Naive B cell (primary cell): ENCODE data around the gene TEKT2. TPM values are rescaled to one million over a fixed set of nuclear protein-coding genes. Genes with fewer than 3 reads are reported as not detected.

Experiments used
- ATAC-seq, 2 donors: fragments of 150-1000 bp; cut with Tn5 transposase; 2 replicates each; pipeline ENCODE4 v1.10.0; 2021; ENCODE audit warnings: low read depth in 2 of 2, mild to moderate bottlenecking in 2 of 2, moderate library complexity in 2 of 2
- DNase-seq: peaks from one replicate; pipeline ENCODE4 v3.0.0; 2022
- H3K27ac Mint-ChIP-seq, 6 donors: one replicate each; pipeline ENCODE4 v1.8.0; 2020 to 2022; ENCODE audit warnings: mild to moderate bottlenecking in 6 of 6, mixed read lengths in 6 of 6, moderate library complexity in 5 of 6, inconsistent platforms in 2 of 6
- H3K27me3 Mint-ChIP-seq, 3 donors: one replicate each; pipeline ENCODE4 v1.8.0; 2021 to 2022; ENCODE audit warnings: mixed read lengths in 3 of 3, mild to moderate bottlenecking in 1 of 3
- H3K36me3 Mint-ChIP-seq, 2 donors: one replicate each; pipeline ENCODE4 v1.8.0; 2020 to 2022; ENCODE audit warnings: mixed read lengths in 2 of 2, inconsistent platforms in 1 of 2, mild to moderate bottlenecking in 1 of 2
- H3K4me1 Mint-ChIP-seq, 3 donors: one replicate each; pipeline ENCODE4 v1.8.0; 2020 to 2022; ENCODE audit warnings: mixed read lengths in 3 of 3, inconsistent platforms in 1 of 3, mild to moderate bottlenecking in 1 of 3, moderate library complexity in 1 of 3
- H3K4me3 Mint-ChIP-seq, 8 donors: one replicate each; pipeline ENCODE4 v1.8.0; 2020 to 2022; ENCODE audit warnings: mild to moderate bottlenecking in 8 of 8, mixed read lengths in 8 of 8, moderate library complexity in 8 of 8, inconsistent platforms in 2 of 8
- H3K9me3 Mint-ChIP-seq, 7 donors: one replicate each; pipeline ENCODE4 v1.8.0; 2020 to 2022; ENCODE audit warnings: mixed read lengths in 7 of 7, mild to moderate bottlenecking in 5 of 7, inconsistent platforms in 2 of 7, moderate library complexity in 1 of 7
- polyA plus RNA-seq, 6 donors: library from polyadenylated mRNA; unstranded; fragments of 300-500 nt; fragmentation: Illumina TruSeq; gene quantifications; one replicate each; pipeline ENCODE4 v1.2.3, GENCODE V29; 2021; ENCODE audit warnings: low read depth in 6 of 6

TEKT2 gene
- polyA plus RNA-seq, 6 donors from 2014 or later, result not detected

DNA sequence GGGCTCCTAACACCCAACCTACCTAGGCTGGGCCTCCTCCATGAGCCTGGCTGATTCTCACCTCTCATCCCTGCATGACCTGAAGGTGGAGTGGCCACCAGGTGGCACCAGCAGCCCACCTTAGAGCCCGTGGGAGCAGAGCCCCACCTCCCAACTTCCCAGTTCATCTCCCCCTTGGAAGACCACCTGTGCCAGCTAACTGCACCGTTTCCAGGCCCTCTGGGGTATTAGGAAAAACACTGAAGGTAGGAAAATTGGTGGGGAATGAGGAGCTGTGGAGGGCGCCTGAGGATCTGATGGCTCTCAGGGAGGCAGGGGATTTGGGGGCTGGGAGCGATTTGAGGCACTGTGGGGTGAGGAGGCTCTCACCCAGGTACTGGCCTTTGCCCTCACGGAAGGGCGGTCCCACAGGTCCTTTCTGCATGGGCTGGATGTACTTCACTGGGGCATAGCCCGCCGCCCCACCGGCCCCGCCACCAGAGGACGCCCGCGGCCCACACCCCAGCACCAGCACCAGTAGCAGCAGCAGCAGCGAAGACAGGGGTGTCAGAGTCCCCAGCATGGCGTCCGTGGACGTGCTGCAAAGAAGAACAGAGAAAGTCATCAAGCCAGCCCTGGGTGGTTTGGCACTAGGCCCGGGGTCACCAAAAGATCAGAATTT, 15.9 kb downstream of the TEKT2 start:
- no peak overlapping the region for H3K4me3 Mint-ChIP-seq

DNA sequence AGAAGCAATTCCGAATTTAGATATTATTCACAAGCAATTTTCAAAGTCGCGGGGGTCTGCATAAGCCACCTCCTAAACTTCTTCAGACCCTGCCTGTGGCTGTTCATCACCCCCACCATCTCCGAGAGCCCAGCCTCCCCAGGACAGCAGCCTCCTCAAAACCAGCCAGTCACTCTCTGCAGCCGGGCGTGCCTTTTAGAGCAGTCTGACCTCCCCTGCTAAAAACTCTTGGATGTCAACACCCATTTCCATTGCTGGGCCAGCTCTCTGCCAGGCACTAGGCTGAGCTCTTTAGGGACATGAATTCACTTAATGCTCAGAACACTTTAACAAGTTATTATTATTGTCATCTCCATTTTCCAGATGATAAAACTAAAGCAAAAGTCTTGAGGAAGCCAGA, 16.5 kb downstream of the TEKT2 start:
- Mint-ChIP-seq H3K9me3 (no peaks in the 10 kb centered on the region), H3K4me1 (peaks cover 0 to 6% (median 0%) of the 10 kb centered on the region in 3 donors), H3K27me3 (no peaks in the 10 kb centered on the region), H3K27ac (no peak overlapping the region), H3K4me3 (no peak overlapping the region), H3K36me3 (no peaks in the 10 kb centered on the region)
- DNase-seq (no peak), ATAC-seq (no peak)

More for the DNA sequence above, 15.9 kb downstream of the TEKT2 start:
- ATAC-seq, result peak; percentile 88 to 89
- Mint-ChIP-seq H3K4me1 (peaks cover 0 to 6% (median 0%) of the 10 kb centered on the region in 3 donors), H3K9me3 (no peaks in the 10 kb centered on the region), H3K27me3 (no peaks in the 10 kb centered on the region), H3K36me3 (no peaks in the 10 kb centered on the region), H3K27ac (peak overlapping the region in 3 of 6 donors; percentile 19 to 53 (median 20))
- peak; percentile 67 for DNase-seq

DNA sequence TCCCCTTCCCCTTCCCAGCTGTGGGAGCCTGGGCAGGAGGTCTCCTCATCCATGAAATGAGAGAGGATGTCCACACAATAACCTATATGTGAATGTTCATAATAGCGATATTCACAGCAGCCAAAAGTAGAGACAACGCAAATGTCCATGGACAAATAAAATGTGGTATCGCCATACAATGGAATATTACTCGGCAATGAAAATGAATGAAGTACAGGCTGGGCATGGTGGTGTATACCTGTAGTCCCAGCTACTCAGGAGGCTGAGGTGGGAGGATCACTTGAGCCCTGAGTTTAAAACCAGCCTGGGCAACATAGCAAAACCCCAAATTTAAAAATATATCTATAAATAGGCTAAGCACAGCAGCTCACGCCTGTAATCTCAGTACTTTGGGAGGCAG, 17.7 kb downstream of the TEKT2 start:
- Mint-ChIP-seq H3K27me3 (no peaks in the 10 kb centered on the region), H3K9me3 (no peaks in the 10 kb centered on the region), H3K4me3 (no peak overlapping the region), H3K36me3 (no peaks in the 10 kb centered on the region), H3K4me1 (peaks cover 0 to 6% (median 0%) of the 10 kb centered on the region in 3 donors), H3K27ac (peak overlapping the region in 1 of 6 donors; percentile 47)
- ATAC-seq, result no peak
- no peak for DNase-seq

DNA sequence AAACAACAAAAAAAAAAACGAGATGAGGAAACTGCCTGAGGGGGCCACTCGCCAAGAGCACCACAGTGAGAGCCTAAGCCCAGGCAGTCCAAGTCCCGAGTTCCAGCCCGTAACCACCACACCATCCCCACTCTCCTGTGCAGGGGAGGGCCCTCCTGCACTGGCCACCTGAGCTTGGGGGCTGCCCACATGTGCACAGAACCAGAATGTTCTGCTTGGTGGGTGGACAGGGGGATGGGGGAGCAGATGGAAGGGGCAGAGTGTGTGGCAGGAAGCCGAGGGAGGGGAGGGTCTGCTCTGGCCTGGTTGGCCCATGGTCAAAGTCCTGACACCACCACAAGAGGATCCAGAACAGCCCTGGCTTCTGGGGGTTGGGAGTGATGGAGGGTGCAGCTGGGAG, 22.4 kb downstream of the TEKT2 start:
- DNase-seq, result no peak
- Mint-ChIP-seq H3K4me3 (no peak overlapping the region), H3K36me3 (no peaks in the 10 kb centered on the region), H3K4me1 (peaks cover 2 to 6% (median 6%) of the 10 kb centered on the region in 3 donors), H3K9me3 (no peaks in the 10 kb centered on the region), H3K27me3 (no peaks in the 10 kb centered on the region), H3K27ac (no peak overlapping the region)
- ATAC-seq, result no peak

DNA sequence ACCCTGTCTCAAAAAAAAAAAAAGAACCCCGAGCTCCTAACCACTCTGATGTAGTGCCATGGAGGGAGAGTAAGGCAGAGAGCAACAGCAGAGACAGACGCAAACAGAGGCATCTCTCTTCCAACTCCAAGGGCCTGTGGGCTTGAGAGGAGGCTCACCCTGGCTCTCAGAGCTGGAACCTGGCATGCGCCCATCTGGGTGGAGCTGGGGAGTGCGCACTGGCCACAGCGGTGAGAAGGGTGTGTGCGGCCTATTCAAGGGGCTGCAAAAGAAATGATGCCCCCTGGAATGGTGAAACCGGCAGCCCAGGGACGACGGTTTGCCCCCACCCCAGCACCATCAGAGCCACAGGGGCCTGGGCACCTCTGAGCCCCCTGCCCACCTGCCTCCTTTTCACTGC, 23.5 kb downstream of the TEKT2 start:
- H3K4me3 Mint-ChIP-seq, result no peak overlapping the region
- ATAC-seq (no peak), DNase-seq (no peak)
- no peaks in the 10 kb centered on the region for H3K9me3 Mint-ChIP-seq
- H3K27ac Mint-ChIP-seq, result peak overlapping the region in 1 of 6 donors; percentile 20
- H3K27me3 Mint-ChIP-seq, result no peaks in the 10 kb centered on the region
- H3K4me1 Mint-ChIP-seq, result peaks cover 3 to 8% (median 6%) of the 10 kb centered on the region in 3 donors
- no peaks in the 10 kb centered on the region for H3K36me3 Mint-ChIP-seq

DNA sequence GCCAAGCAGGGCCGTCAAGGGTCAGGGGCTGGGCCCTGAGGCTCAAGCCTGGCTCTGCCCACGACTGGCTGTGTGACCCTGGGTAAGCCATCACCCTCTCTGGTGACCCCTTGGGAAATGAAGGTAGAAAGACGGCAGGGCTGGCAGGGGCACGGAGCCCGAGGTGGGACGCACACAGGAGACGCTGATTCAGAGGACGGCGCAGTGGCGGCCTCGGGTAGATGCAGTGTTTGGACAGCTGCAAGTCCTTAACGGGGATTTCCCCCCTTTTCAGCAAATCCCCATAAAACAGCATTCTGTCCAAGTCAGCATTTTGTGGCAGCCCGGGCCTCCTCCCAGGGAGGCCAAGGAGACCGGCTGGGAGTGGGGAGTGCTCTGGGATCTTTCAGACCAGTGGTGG, 24.4 kb downstream of the TEKT2 start:
- H3K4me1 Mint-ChIP-seq, result peaks cover 3 to 8% (median 6%) of the 10 kb centered on the region in 3 donors
- no peaks in the 10 kb centered on the region for H3K36me3 Mint-ChIP-seq
- H3K27ac Mint-ChIP-seq, result no peak overlapping the region
- H3K27me3 Mint-ChIP-seq, result no peaks in the 10 kb centered on the region
- DNase-seq (no peak), ATAC-seq (no peak)
- no peaks in the 10 kb centered on the region for H3K9me3 Mint-ChIP-seq
- peak overlapping the region in 1 of 8 donors; percentile 9 for H3K4me3 Mint-ChIP-seq

DNA sequence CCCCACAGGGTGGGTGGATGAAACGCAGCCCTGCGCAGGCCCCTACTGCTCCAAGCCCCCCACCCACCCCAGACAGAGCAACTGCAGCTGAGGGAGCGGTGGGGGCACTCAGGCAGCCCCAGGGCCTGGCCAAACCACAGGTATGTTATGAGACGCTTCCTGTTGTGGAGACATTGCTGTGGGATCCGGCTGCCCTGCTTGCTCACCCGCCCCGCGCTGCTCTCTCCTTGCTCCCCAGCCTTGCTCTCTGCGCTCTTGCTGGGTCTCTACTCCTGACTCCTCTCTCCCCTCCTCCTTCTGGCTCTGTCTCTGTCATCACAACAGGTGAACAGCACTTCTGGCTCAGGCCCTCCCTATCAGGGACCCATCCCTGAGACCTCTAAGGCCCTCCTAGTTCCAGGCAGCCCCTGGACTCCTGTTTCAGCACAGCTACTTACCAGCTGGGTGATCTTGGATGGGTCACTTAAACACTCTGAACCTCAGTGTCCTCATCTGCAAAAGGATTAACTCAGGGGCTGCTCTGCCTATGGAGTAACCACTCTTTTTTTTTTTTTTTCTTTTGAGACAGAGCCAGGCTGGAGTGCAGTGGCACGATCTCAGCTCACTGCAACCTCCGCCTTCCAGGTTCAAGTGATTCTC, 25.3 kb downstream of the TEKT2 start:
- Mint-ChIP-seq H3K27me3 (peaks cover 0 to 2% (median 0%) of the 10 kb centered on the region in 3 donors), H3K4me1 (peaks cover 3 to 8% (median 6%) of the 10 kb centered on the region in 3 donors), H3K4me3 (no peak overlapping the region), H3K27ac (peak overlapping the region in 3 of 6 donors; percentile 34 to 75 (median 58)), H3K36me3 (no peaks in the 10 kb centered on the region), H3K9me3 (no peaks in the 10 kb centered on the region)
- DNase-seq, result no peak
- peak; percentile 25 to 32 for ATAC-seq

DNA sequence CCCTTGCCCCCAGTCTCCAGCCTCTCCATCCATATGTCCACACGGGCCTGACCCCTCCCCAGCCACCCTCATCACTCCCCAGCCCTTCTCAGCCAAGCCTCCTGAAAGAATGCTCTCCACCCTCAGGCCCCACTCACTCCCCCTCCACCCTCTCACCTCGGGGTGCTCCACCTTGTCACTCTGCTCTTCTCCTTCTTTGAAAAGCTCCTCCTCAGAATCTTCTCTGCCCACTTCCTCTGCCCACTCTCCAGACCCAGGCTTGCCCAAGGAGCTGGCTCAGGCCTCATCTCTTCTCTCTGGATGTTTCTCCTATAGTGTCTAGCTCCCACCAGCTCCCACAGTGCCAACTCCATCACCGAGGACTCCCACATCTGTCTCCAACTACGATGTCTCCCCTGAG, 27.3 kb downstream of the TEKT2 start:
- H3K27ac Mint-ChIP-seq, result peak overlapping the region in 1 of 6 donors; percentile 78
- no peaks in the 10 kb centered on the region for H3K36me3 Mint-ChIP-seq
- peaks cover 3 to 12% (median 6%) of the 10 kb centered on the region in 3 donors for H3K4me1 Mint-ChIP-seq
- no peak overlapping the region for H3K4me3 Mint-ChIP-seq
- H3K9me3 Mint-ChIP-seq, result no peaks in the 10 kb centered on the region
- peaks cover 0 to 8% (median 0%) of the 10 kb centered on the region in 3 donors for H3K27me3 Mint-ChIP-seq
- ATAC-seq (no peak), DNase-seq (no peak)

DNA sequence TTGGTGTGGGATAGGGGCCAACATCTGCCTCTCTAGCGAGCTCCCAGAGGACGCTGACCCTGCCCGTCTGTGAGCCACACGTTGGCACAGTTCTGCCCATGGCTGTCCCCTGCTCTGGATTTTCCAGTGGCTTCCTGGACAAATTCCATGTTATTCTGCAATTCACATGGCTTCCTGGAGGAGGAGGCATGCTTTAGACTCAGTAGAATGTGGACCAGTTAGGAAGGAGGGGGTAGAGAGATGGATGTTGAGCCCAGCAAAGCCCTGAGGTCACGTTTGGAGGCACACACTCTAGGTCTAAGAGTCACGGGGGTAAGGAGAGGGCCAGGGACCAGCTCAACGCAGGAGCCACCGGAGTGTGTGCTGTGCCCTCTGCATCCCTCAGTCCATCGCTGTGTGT, 28.9 kb downstream of the TEKT2 start:
- Mint-ChIP-seq H3K36me3 (no peaks in the 10 kb centered on the region), H3K27ac (no peak overlapping the region), H3K4me3 (no peak overlapping the region), H3K9me3 (no peaks in the 10 kb centered on the region), H3K4me1 (peaks cover 3 to 12% (median 6%) of the 10 kb centered on the region in 3 donors), H3K27me3 (peaks cover 0 to 8% (median 0%) of the 10 kb centered on the region in 3 donors)
- DNase-seq (no peak), ATAC-seq (no peak)

DNA sequence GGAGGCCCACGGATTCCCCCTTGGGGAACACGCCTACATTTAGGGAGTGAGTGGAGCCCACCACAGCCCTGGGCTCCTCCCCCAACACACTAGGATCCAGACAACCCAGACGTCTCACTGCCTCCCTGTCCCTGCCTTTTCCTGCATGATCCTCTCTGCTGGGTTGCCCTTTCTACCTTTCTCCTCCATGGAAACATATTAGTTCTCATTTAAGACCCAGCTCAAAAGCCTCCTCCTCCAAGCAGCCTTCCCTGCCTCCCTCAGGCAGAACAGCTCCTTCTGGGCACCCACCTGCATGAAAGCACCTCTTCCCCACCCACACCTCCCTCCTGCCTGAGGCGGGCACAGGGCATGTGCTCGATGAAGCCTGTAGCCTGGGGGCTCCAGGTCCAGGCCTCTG, 30.5 kb downstream of the TEKT2 start:
- Mint-ChIP-seq H3K27ac (no peak overlapping the region), H3K36me3 (no peaks in the 10 kb centered on the region), H3K4me3 (no peak overlapping the region), H3K9me3 (no peaks in the 10 kb centered on the region), H3K27me3 (peaks cover 0 to 8% (median 0%) of the 10 kb centered on the region in 3 donors), H3K4me1 (peaks cover under 1 to 8% (median 3%) of the 10 kb centered on the region in 3 donors)
- ATAC-seq (no peak), DNase-seq (no peak)

DNA sequence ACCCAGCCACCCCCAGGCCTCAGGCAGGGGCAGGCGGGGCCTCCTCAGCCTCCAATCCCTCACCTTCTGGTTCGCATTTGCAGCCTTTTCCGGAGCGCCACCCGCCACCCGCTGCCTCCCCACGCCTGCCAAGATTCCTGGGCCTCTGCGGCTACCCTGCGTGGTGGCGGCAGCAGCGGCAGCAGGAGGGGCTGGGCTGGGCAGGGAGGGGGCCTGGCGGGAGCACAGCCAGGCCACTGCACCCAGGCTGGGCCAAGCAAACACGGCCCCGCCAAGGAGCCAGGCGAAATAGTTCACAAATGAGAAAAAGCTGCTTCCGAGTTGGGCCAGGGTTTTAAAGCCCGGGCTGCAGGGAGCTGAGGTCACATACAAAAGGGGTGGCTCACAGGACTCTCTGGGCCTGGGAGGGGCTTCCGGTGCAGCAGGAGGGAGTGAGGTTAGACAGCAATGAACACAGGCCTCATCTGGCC, 31.3 kb downstream of the TEKT2 start:
- DNase-seq, result no peak
- Mint-ChIP-seq H3K9me3 (no peaks in the 10 kb centered on the region), H3K4me3 (no peak overlapping the region), H3K27me3 (peaks cover 0 to 8% (median 0%) of the 10 kb centered on the region in 3 donors), H3K27ac (no peak overlapping the region), H3K36me3 (no peaks in the 10 kb centered on the region), H3K4me1 (peaks cover 0 to 8% (median 3%) of the 10 kb centered on the region in 3 donors)
- no peak for ATAC-seq

DNA sequence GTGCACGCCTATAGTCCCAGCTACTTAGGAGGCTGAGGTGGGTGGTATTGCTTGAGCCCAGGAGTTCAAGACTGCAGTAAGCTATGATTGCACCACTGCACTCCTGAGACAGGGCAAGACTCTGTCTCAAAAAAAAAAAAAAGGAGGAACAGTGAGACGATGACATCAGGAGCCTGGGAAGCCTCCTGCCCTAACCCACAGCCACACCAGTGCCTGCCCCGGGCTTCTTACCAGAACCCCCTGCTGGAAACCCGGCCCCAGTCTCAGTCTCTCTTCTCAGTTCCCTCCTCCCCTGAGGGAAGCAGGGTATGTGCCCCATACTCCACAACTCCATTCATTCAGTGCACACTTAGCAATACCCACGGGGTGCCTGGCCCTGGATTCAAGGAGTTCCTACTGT, 32.0 kb downstream of the TEKT2 start:
- Mint-ChIP-seq H3K27ac (no peak overlapping the region), H3K9me3 (no peaks in the 10 kb centered on the region), H3K36me3 (no peaks in the 10 kb centered on the region), H3K4me1 (peaks cover 0 to 8% (median 3%) of the 10 kb centered on the region in 3 donors), H3K4me3 (peak overlapping the region in 1 of 8 donors; percentile 43), H3K27me3 (peaks cover 0 to 8% (median 0%) of the 10 kb centered on the region in 3 donors)
- no peak for ATAC-seq
- DNase-seq, result no peak

DNA sequence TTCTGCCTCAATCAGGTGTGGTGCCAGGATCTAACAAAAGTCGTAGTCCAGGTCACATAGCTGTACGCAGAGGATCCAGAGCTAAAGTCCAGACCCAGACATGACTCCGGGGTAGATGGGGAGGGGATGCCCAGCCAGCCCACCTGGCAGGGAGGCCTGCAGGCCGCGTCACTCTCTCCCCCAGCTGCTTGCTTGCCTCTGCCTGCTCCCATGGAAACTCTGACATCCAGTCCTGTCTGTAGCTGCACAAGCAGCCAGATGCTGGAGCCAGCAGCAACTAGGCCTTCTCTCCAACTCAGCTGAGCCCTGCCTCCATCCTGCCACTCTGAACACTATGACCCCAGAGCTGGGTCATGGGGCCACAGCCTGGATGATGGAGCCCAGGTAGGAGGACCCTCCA, 33.0 kb downstream of the TEKT2 start:
- DNase-seq (no peak), ATAC-seq (no peak)
- H3K4me1 Mint-ChIP-seq, result peaks cover 0 to 5% (median 4%) of the 10 kb centered on the region in 3 donors
- H3K27ac Mint-ChIP-seq, result peak overlapping the region in 1 of 6 donors; percentile 40
- H3K4me3 Mint-ChIP-seq, result no peak overlapping the region
- no peaks in the 10 kb centered on the region for H3K36me3 Mint-ChIP-seq
- H3K27me3 Mint-ChIP-seq, result peaks cover 0 to 8% (median 3%) of the 10 kb centered on the region in 3 donors
- H3K9me3 Mint-ChIP-seq, result no peaks in the 10 kb centered on the region
